HG03039 (cell line): ENCODE data around the gene ATP8A1.
"Not testable (repeated sequence)": the region's sequence is repeated elsewhere in the genome, so short reads cannot be mapped to it uniquely, and the experiment has no call there.

Source experiments
- ATAC-seq: cut with Tn5 transposase; IDR thresholded peaks from one replicate; pipeline ENCODE4 v1.9.1; 2021; ENCODE audit warnings: mild to moderate bottlenecking, moderate library complexity; ENCODE audit not compliant: unreplicated experiment

The ATP8A1 gene

GRCh38 chr4:42652529-42653231 is 4.2 kb downstream of the ATP8A1 start:
- ATAC-seq: not testable (repeated sequence)

GRCh38 chr4:42649870-42650269 is 7.0 kb downstream of the ATP8A1 start:
- ATAC-seq: no peak

- no peak for ATAC-seq
These were observed 9.8 kb downstream of the ATP8A1 start for GRCh38 chr4:42646999-42647541.

- ATAC-seq: no peak
These were observed 10.7 kb downstream of the ATP8A1 start for GRCh38 chr4:42646013-42646784.

GRCh38 chr4:42644897-42645296 is 12.0 kb downstream of the ATP8A1 start:
- no peak for ATAC-seq

- peak; percentile 63 for ATAC-seq
These were observed 13.2 kb downstream of the ATP8A1 start for GRCh38 chr4:42643685-42644084.

- no peak for ATAC-seq
These were observed 13.9 kb downstream of the ATP8A1 start for GRCh38 chr4:42642845-42643615.

- no peak for ATAC-seq
These were observed 14.7 kb downstream of the ATP8A1 start for GRCh38 chr4:42642101-42642797.

GRCh38 chr4:42641656-42642055 is 15.2 kb downstream of the ATP8A1 start:
- no peak for ATAC-seq

GRCh38 chr4:42641161-42641560 is 15.7 kb downstream of the ATP8A1 start:
- ATAC-seq: no peak

- no peak for ATAC-seq
These were observed 16.3 kb downstream of the ATP8A1 start for GRCh38 chr4:42640613-42641012.

- peak; percentile 52 for ATAC-seq
These were observed 17.9 kb downstream of the ATP8A1 start for GRCh38 chr4:42638993-42639392.

- ATAC-seq: no peak
These were observed 18.6 kb downstream of the ATP8A1 start for GRCh38 chr4:42638321-42638720.

- no peak for ATAC-seq
These were observed 19.0 kb downstream of the ATP8A1 start for GRCh38 chr4:42637867-42638266.

- no peak for ATAC-seq
These were observed 19.8 kb downstream of the ATP8A1 start for GRCh38 chr4:42637104-42637503.

GRCh38 chr4:42636645-42636949 is 20.3 kb downstream of the ATP8A1 start:
- no peak for ATAC-seq

- ATAC-seq: peak; percentile 73
These were observed 23.1 kb downstream of the ATP8A1 start for GRCh38 chr4:42633605-42634388.

- ATAC-seq: no peak
These were observed 24.1 kb downstream of the ATP8A1 start for GRCh38 chr4:42632653-42633382.

GRCh38 chr4:42630908-42631307 is 26.0 kb downstream of the ATP8A1 start:
- no peak for ATAC-seq
